Skeletal muscle tissue (tissue), 4 donors: ENCODE results near the gene TMBIM1. TPM values are rescaled to one million over a fixed set of nuclear protein-coding genes. Genes with fewer than 3 reads are reported as not detected.
"Not testable (repeated sequence)": the region's sequence is repeated elsewhere in the genome, so short reads cannot be mapped to it uniquely, and the experiment has no call there.

ENCODE experiments used
- H3K27ac ChIP-seq: one replicate; pipeline ENCODE4 v1.7.0; 2013; ENCODE audit warnings: mild to moderate bottlenecking, low read depth, low read length, inconsistent platforms
- H3K27me3 ChIP-seq, 3 donors: one replicate each; pipeline ENCODE4 v1.7.0; 2013; ENCODE audit warnings: low read length in 3 of 3; ENCODE audit not compliant: control insufficient read depth in 3 of 3, insufficient read depth in 3 of 3
- H3K36me3 ChIP-seq, 3 donors: one replicate each; pipeline ENCODE4 v1.7.0; 2013; ENCODE audit warnings: low read length in 3 of 3; ENCODE audit not compliant: control insufficient read depth in 3 of 3, insufficient read depth in 3 of 3
- H3K4me1 ChIP-seq, 3 donors: one replicate each; pipeline ENCODE4 v1.7.0; 2013; ENCODE audit warnings: low read length in 3 of 3, mild to moderate bottlenecking in 3 of 3; ENCODE audit not compliant: control insufficient read depth in 3 of 3, insufficient read depth in 3 of 3
- H3K4me3 ChIP-seq, 3 donors: one replicate each; pipeline ENCODE4 v1.7.0; 2013; ENCODE audit warnings: low read length in 3 of 3
- H3K9ac ChIP-seq, 3 donors: one replicate each; pipeline ENCODE4 v1.7.0; 2013; ENCODE audit warnings: low read length in 3 of 3, mild to moderate bottlenecking in 3 of 3, moderate library complexity in 2 of 3, low read depth in 1 of 3
- H3K9me3 ChIP-seq, 3 donors: one replicate each; pipeline ENCODE4 v1.7.0; 2013; ENCODE audit warnings: low read length in 3 of 3; ENCODE audit not compliant: control insufficient read depth in 3 of 3
- total RNA-seq: library from RNA; depleted of rRNA; stranded (reverse); fragments of >200 nt; gene quantifications from one replicate; pipeline ENCODE4 v1.2.3, GENCODE V29; 2014
- donor health status: Osteomylitis.

TMBIM1 gene
- total RNA-seq, 1 donor from 2014 or later: 109 TPM

GRCh38 chr2:218317835-218318234 lies 25.5 kb upstream of the TMBIM1 start:
- H3K27ac ChIP-seq: no peak overlapping the region
- H3K9ac ChIP-seq: no peak overlapping the region
- no peaks in the 10 kb centered on the region for H3K9me3 ChIP-seq
- no peaks in the 10 kb centered on the region for H3K27me3 ChIP-seq
- peaks cover 5 to 8% (median 7%) of the 10 kb centered on the region in 3 donors for H3K4me1 ChIP-seq
- no peak overlapping the region for H3K4me3 ChIP-seq
- no peaks in the 10 kb centered on the region for H3K36me3 ChIP-seq

DNA sequence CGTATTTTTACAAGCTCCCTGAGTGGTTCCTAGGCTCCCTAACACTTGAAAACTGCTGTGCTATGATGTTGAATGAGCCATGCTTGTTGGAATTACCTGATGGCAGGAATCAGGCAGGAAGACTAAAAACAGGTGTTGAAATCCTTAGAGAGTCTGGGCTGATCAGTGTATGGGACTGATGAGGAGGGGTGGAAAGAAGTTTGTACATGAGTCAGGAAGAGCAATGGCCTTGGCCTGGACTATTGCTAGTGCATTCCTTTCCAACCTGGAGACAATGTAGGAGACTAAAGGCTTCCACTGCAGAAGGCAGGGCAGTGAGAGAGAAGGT lies 25.0 kb upstream of the TMBIM1 start:
- Histone ChIP-seq H3K27me3 (no peaks in the 10 kb centered on the region), H3K9me3 (no peaks in the 10 kb centered on the region), H3K36me3 (no peaks in the 10 kb centered on the region), H3K4me3 (no peak overlapping the region), H3K27ac (no peak overlapping the region), H3K9ac (no peak overlapping the region), H3K4me1 (peaks cover 2 to 3% (median 3%) of the 10 kb centered on the region in 3 donors)

- Histone ChIP-seq H3K27ac (no peak overlapping the region), H3K4me3 (no peak overlapping the region), H3K9ac (no peak overlapping the region), H3K9me3 (no peaks in the 10 kb centered on the region), H3K36me3 (no peaks in the 10 kb centered on the region), H3K27me3 (no peaks in the 10 kb centered on the region), H3K4me1 (no peaks in the 10 kb centered on the region)
Measured at GRCh38 chr2:218315397-218315796, 23.1 kb upstream of the TMBIM1 start.

DNA sequence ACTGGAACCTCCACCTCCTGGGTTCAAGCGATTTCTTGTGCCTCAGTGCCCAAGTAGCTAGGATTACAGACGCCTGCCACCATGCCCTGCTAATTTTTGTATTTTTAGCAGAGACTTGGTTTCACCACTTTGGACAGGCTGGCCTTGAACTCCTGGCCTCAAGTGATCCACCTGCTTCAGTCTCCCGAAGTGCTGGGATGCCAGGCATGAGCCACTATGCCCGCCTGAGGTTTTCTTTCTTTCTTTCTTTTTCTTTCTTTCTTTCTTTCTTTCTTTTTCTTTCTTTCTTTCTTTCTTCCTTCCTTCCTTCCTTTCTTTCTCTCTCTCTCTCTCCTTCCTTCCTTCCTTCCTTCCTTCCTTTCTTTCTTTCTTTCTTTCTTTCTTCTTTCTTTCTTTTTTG lies 22.5 kb upstream of the TMBIM1 start:
- not testable (repeated sequence) for H3K9me3 ChIP-seq, H3K4me3 ChIP-seq, H3K27me3 ChIP-seq, H3K4me1 ChIP-seq, H3K27ac ChIP-seq, H3K9ac ChIP-seq, H3K36me3 ChIP-seq

- H3K4me1 ChIP-seq: no peaks in the 10 kb centered on the region
- no peaks in the 10 kb centered on the region for H3K27me3 ChIP-seq
- H3K4me3 ChIP-seq: no peak overlapping the region
- no peak overlapping the region for H3K27ac ChIP-seq
- no peak overlapping the region for H3K9ac ChIP-seq
- no peaks in the 10 kb centered on the region for H3K36me3 ChIP-seq
- H3K9me3 ChIP-seq: no peaks in the 10 kb centered on the region
Measured at GRCh38 chr2:218313356-218313755, 21.1 kb upstream of the TMBIM1 start.

GRCh38 chr2:218312267-218312756 lies 20.0 kb upstream of the TMBIM1 start:
- Histone ChIP-seq H3K27me3 (no peaks in the 10 kb centered on the region), H3K36me3 (no peaks in the 10 kb centered on the region), H3K4me1 (no peaks in the 10 kb centered on the region), H3K4me3 (no peak overlapping the region), H3K27ac (no peak overlapping the region), H3K9me3 (no peaks in the 10 kb centered on the region), H3K9ac (no peak overlapping the region)

DNA sequence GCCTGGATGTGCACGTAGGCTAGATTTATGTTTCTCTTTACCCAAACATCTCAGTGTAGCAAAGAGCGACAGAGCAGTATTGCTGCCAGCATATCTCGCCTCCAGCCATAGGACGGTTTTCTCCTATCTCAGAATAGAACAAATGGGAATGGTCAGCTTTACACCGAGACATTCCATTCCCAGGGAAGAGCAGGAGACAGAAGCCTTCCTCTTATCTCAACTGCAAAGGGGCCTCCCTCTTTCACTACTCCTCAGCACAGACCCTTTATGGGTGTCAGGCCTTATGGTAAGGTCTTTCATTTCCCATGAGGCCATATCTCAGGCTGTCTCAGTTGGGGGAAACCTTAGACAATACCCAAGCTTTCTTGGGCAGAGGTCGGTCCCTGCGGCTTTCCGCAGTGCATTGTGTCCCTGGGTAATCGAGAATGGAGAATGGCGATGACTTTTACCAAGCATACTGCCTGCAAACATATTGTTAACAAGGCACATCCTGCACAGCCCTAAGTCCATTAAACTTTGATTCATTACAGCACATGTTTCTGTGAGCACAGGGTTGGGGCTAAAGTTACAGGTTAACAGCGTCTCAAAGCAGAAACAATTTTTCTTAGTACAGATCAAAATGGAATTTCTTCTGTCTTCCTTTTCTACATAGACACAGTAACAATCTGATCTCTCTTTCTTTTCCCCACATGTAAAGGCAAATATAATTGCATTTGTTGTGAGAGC lies 19.4 kb upstream of the TMBIM1 start:
- H3K4me3 ChIP-seq, H3K4me1 ChIP-seq, H3K9me3 ChIP-seq, H3K27me3 ChIP-seq, H3K27ac ChIP-seq, H3K9ac ChIP-seq, H3K36me3 ChIP-seq: not testable (repeated sequence)

GRCh38 chr2:218310853-218311540 lies 18.7 kb upstream of the TMBIM1 start:
- Histone ChIP-seq H3K36me3 (no peaks in the 10 kb centered on the region), H3K27ac (no peak overlapping the region), H3K4me3 (no peak overlapping the region), H3K27me3 (no peaks in the 10 kb centered on the region), H3K4me1 (no peaks in the 10 kb centered on the region), H3K9me3 (no peaks in the 10 kb centered on the region), H3K9ac (no peak overlapping the region)

- H3K27ac ChIP-seq: no peak overlapping the region
- no peak overlapping the region for H3K4me3 ChIP-seq
- no peak overlapping the region for H3K9ac ChIP-seq
- H3K4me1 ChIP-seq: no peaks in the 10 kb centered on the region
- H3K36me3 ChIP-seq: no peaks in the 10 kb centered on the region
- H3K27me3 ChIP-seq: no peaks in the 10 kb centered on the region
- H3K9me3 ChIP-seq: no peaks in the 10 kb centered on the region
Measured at GRCh38 chr2:218307415-218308090, 15.2 kb upstream of the TMBIM1 start.
